ENCODE results near the gene MYO3A. TPM values are rescaled to one million over a fixed set of nuclear protein-coding genes. Genes with fewer than 3 reads are reported as not detected.

Gene MYO3A
- total and polyA plus RNA-seq, 2 of the 4 experiments (the other 2 are of a cell fraction): not detected

DNA sequence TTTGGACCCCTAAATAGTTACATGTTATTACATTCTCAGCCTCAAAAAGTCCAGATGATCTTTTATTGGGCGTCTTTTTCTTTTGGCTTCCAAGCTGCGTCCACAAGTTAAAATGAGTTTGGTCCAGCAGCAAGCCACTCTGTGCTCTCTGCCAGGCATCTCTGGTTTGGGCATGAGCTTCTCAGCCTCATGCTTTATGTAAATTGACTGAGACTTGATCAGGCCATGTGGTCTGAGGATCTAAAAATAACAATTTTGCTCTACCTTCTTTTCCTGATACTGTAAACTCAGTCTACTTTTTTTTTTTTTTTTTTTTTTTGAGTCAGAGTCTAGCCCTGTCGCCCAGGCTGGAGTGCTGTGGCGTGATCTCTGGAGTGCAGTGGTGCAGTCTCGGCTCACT, 298.1 kb downstream of the MYO3A start:
- in situ Hi-C loops (cut with MboI; ENCODE audit: low sequenced_read_pairs): no loop called here
- no peak overlapping the region for H3K18ac ChIP-seq (ENCODE audit: low read depth, low read length)
- H2AK5ac ChIP-seq (ENCODE audit: low read depth, low read length): no peak overlapping the region

More for the DNA sequence above, 298.1 kb downstream of the MYO3A start:
- Histone ChIP-seq H3K27ac (ENCODE audit: insufficient read depth, low read length) (no peak overlapping the region), H3K9ac (ENCODE audit: low read depth, low read length) (no peak overlapping the region), H3K79me1 (ENCODE audit: low read depth in 1 of 2, low read length in 2 of 2) (no peaks in the 10 kb centered on the region), H3K4me2 (ENCODE audit: low read depth, low read length) (no peak overlapping the region), H2BK15ac (ENCODE audit: low read depth, low read length) (no peak overlapping the region), H3K4me3 (ENCODE audit: insufficient read depth, low read depth, low read length) (no peak overlapping the region), H2BK20ac (ENCODE audit: low read depth, low read length) (no peak overlapping the region), H3K4me1 (ENCODE audit: control insufficient read depth, insufficient read depth, low read length) (no peaks in the 10 kb centered on the region), H4K5ac (ENCODE audit: low read depth, low read length) (no peak overlapping the region), H2AFZ (replicated peaks; ENCODE audit: low read length, poor library complexity) (no peak overlapping the region), H4K91ac (ENCODE audit: insufficient read depth, low read depth, low read length) (no peak overlapping the region), H3K4ac (ENCODE audit: low read depth, low read length) (no peak overlapping the region), H3K14ac (replicated peaks; ENCODE audit: low read depth, low read length) (no peak overlapping the region), H2BK120ac (ENCODE audit: low read depth, low read length) (no peak overlapping the region), H3K27me3 (ENCODE audit: control insufficient read depth, insufficient read depth, low read length) (no peaks in the 10 kb centered on the region), H2AK9ac (replicated peaks; ENCODE audit: low read depth, low read length, poor library complexity) (no peak overlapping the region), H3K9me1 (ENCODE audit: insufficient read depth, low read length) (no peaks in the 10 kb centered on the region), H4K8ac (ENCODE audit: low read depth in 2 of 2, low read length in 2 of 2) (no peak overlapping the region), H3K23ac (ENCODE audit: low read depth, low read length) (no peak overlapping the region), H4K20me1 (ENCODE audit: insufficient read depth, low read length) (no peaks in the 10 kb centered on the region), H3K9me3 (ENCODE audit: control insufficient read depth, insufficient read depth, low read length) (peaks cover 23% of the 10 kb centered on the region), H3K56ac (ENCODE audit: extremely low read depth, insufficient read depth, low read length) (no peak overlapping the region), H2BK5ac (ENCODE audit: low read depth, low read length, poor library complexity, severe bottlenecking) (no peak overlapping the region), H3K36me3 (ENCODE audit: control insufficient read depth, insufficient read depth, low read length) (no peaks in the 10 kb centered on the region)
- dilution Hi-C loops (cut with HindIII; ENCODE audit: low sequenced_read_pairs, unreplicated experiment) (no loop called here), intact Hi-C loops (cut with micrococcal nuclease) (no loop called here)
- ChIA-PET CTCF (no interaction called here), POLR2A (ENCODE audit: unreplicated experiment) (no interaction called here)
- ATAC-seq (ENCODE audit: low read depth) (no peak), DNase-seq (no peak)
- 18% methylated on average over 2 of the region's 5 CpGs; no CpG with 5 or more reads in 1 of the 2 experiments for WGBS, 2 experiments (ENCODE audit: extremely low coverage in 2 of 2, insufficient read length in 1 of 2)
- TF ChIP-seq, protein P1, sequence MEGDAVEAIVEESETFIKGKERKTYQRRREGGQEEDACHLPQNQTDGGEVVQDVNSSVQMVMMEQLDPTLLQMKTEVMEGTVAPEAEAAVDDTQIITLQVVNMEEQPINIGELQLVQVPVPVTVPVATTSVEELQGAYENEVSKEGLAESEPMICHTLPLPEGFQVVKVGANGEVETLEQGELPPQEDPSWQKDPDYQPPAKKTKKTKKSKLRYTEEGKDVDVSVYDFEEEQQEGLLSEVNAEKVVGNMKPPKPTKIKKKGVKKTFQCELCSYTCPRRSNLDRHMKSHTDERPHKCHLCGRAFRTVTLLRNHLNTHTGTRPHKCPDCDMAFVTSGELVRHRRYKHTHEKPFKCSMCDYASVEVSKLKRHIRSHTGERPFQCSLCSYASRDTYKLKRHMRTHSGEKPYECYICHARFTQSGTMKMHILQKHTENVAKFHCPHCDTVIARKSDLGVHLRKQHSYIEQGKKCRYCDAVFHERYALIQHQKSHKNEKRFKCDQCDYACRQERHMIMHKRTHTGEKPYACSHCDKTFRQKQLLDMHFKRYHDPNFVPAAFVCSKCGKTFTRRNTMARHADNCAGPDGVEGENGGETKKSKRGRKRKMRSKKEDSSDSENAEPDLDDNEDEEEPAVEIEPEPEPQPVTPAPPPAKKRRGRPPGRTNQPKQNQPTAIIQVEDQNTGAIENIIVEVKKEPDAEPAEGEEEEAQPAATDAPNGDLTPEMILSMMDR (conservative IDR thresholded peaks at IDR 0.05; ENCODE audit: low read depth, low read length): no peak
- TF ChIP-seq RAD21 (IDR thresholded peaks at IDR 0.05; ENCODE audit: low read length) (no peak), RFX5 (IDR thresholded peaks at IDR 0.05; ENCODE audit: low read depth, low read length) (no peak), NFE2L2 (IDR thresholded peaks at IDR 0.05; ENCODE audit: low read depth, low read length) (no peak), CEBPB (IDR thresholded peaks at IDR 0.05; ENCODE audit: low read depth, low read length) (no peak), FOS (IDR thresholded peaks at IDR 0.05; ENCODE audit: low read depth, low read length) (no peak), POLR2A (IDR thresholded peaks at IDR 0.05; ENCODE audit: low read depth, low read length) (no peak), RCOR1 (IDR thresholded peaks at IDR 0.05; ENCODE audit: insufficient replicate concordance, low read length) (no peak), CHD1 (IDR thresholded peaks at IDR 0.05; ENCODE audit: low read depth, low read length) (no peak), MAFK (IDR thresholded peaks at IDR 0.05; ENCODE audit: low read depth, low read length) (no peak), SMC3 (IDR thresholded peaks at IDR 0.05; ENCODE audit: low read depth, low read length) (no peak), BHLHE40 (IDR thresholded peaks at IDR 0.05; ENCODE audit: low read depth, low read length) (no peak), MAZ (IDR thresholded peaks at IDR 0.05; ENCODE audit: borderline replicate concordance, low read depth, low read length) (no peak), MXI1 (IDR thresholded peaks at IDR 0.05; ENCODE audit: borderline replicate concordance, low read depth, low read length) (no peak)
- no TSS peak for BruUV-seq (replicated peaks)
